SU-DHL-6 (cell line): ENCODE data around the gene IGF2R.

ENCODE experiments used
- H2AFZ ChIP-seq: fragments of 200-600 bp; sonication (generic); 2 replicates; pipeline ENCODE4 v1.6.1; 2014; ENCODE audit warnings: low read depth, mild to moderate bottlenecking, moderate library complexity, mixed read lengths, antibody characterized with exemption, low read length; ENCODE audit not compliant: severe bottlenecking
- H3F3A ChIP-seq: fragments of 200-600 bp; shearing (Covaris generic); 2 replicates; pipeline ENCODE4 v1.6.0; 2016; ENCODE audit warnings: antibody characterized with exemption, mild to moderate bottlenecking; ENCODE audit not compliant: insufficient read depth
- H3K27ac ChIP-seq: fragments of 200-600 bp; sonication (generic); 2 replicates; pipeline ENCODE4 v1.5.1; 2016; ENCODE audit warnings: low read depth, mild to moderate bottlenecking, low read length, moderate library complexity, mixed read lengths
- H3K27me3 ChIP-seq: fragments of 200-600 bp; sonication (generic), shearing (Covaris generic); 2 replicates; pipeline ENCODE4 v1.6.0; 2014; ENCODE audit warnings: mild to moderate bottlenecking, low read length
- H3K36me3 ChIP-seq: fragments of 200-600 bp; sonication (generic); 2 replicates; pipeline ENCODE4 v1.6.1; 2014; ENCODE audit warnings: mild to moderate bottlenecking, low read length, mixed read lengths
- H3K4me2 ChIP-seq: fragments of 300-600, 200-600 bp; shearing (Covaris generic), sonication (generic); 2 replicates; pipeline ENCODE4 v1.6.0; 2014; ENCODE audit warnings: low read length, low read depth, mild to moderate bottlenecking; ENCODE audit not compliant: poor library complexity, severe bottlenecking
- H3K4me3 ChIP-seq: fragments of 200-600 bp; sonication (generic); 2 replicates; pipeline ENCODE4 v1.5.1; 2014; ENCODE audit warnings: antibody characterized with exemption, low read length, mild to moderate bottlenecking, mixed read lengths; ENCODE audit not compliant: insufficient read depth, poor library complexity, severe bottlenecking
- H3K79me2 ChIP-seq: fragments of 200-600 bp; sonication (generic); 2 replicates; pipeline ENCODE4 v1.6.1; 2014; ENCODE audit warnings: mild to moderate bottlenecking, low read length, moderate library complexity; ENCODE audit not compliant: insufficient read depth
- H3K9ac ChIP-seq: fragments of 200-600 bp; sonication (generic); 2 replicates; pipeline ENCODE4 v1.7.0; 2014; ENCODE audit warnings: mild to moderate bottlenecking, low read length
- H3K9me2 ChIP-seq: fragments of 200-600 bp; sonication (generic); replicated peaks from 2 replicates; pipeline ENCODE4 v1.6.1; 2014; ENCODE audit warnings: low read length; ENCODE audit not compliant: insufficient read depth
- H3K9me3 ChIP-seq: fragments of 200-600 bp; sonication (generic); 2 replicates; pipeline ENCODE4 v1.6.1; 2014; ENCODE audit warnings: low read length, mixed read lengths; ENCODE audit not compliant: insufficient read depth
- H4K20me1 ChIP-seq: fragments of 200-600 bp; sonication (generic); 2 replicates; pipeline ENCODE4 v1.6.1; 2014; ENCODE audit warnings: low read depth, mild to moderate bottlenecking, antibody characterized with exemption, low read length, moderate library complexity, mixed read lengths
- CTCF ChIP-seq: fragments of 200-600 bp; sonication (generic); IDR thresholded peaks from one replicate; pipeline ENCODE4 v1.5.1; 2017; ENCODE audit warnings: antibody characterized with exemption, mild to moderate bottlenecking, low read length, moderate library complexity; ENCODE audit not compliant: insufficient read depth, poor library complexity, severe bottlenecking
- EZH2phosphoT487 ChIP-seq: fragments of 200-600 bp; sonication (generic), shearing (Covaris generic); conservative IDR thresholded peaks from 2 replicates; pipeline ENCODE4 v1.6.1; 2018; ENCODE audit warnings: mild to moderate bottlenecking, antibody characterized with exemption, low read length, moderate library complexity, mixed read lengths

IGF2R gene

GRCh38 chr6:159995405-159995804 is 26.5 kb downstream of the IGF2R start:
- peaks cover 39% of the 10 kb centered on the region for H3K79me2 ChIP-seq
- H3K4me3 ChIP-seq: no peak overlapping the region
- H3K27me3 ChIP-seq: no peaks in the 10 kb centered on the region
- H3K36me3 ChIP-seq: 0 out of 2 replicates have a peak, but pooled peaks cover 5% of the 10 kb centered on the region
- H3K27ac ChIP-seq: no peak overlapping the region
- H3K9ac ChIP-seq: no peak overlapping the region
- no peaks in the 10 kb centered on the region for H3K9me2 ChIP-seq
- TF ChIP-seq CTCF (no peak), EZH2phosphoT487 (no peak)
- H4K20me1 ChIP-seq: no peaks in the 10 kb centered on the region
- no peaks in the 10 kb centered on the region for H3K9me3 ChIP-seq
- H3F3A ChIP-seq: no peaks in the 10 kb centered on the region
- no peak overlapping the region for H2AFZ ChIP-seq
- no peak overlapping the region for H3K4me2 ChIP-seq

GRCh38 chr6:159996087-159996622 is 27.3 kb downstream of the IGF2R start:
- H3K9me2 ChIP-seq: no peaks in the 10 kb centered on the region
- H3K9me3 ChIP-seq: no peaks in the 10 kb centered on the region
- no peaks in the 10 kb centered on the region for H3K27me3 ChIP-seq
- 0 out of 2 replicates have a peak, but pooled peaks cover 5% of the 10 kb centered on the region for H3K36me3 ChIP-seq
- H4K20me1 ChIP-seq: no peaks in the 10 kb centered on the region
- TF ChIP-seq EZH2phosphoT487 (no peak), CTCF (no peak)
- no peak overlapping the region for H3K4me2 ChIP-seq
- no peaks in the 10 kb centered on the region for H3F3A ChIP-seq
- no peak overlapping the region for H3K4me3 ChIP-seq
- no peak overlapping the region for H2AFZ ChIP-seq
- H3K79me2 ChIP-seq: peaks cover 39% of the 10 kb centered on the region
- H3K27ac ChIP-seq: no peak overlapping the region
- H3K9ac ChIP-seq: no peak overlapping the region

- Histone ChIP-seq H3K27ac (no peak overlapping the region), H3F3A (no peaks in the 10 kb centered on the region), H3K79me2 (peaks cover 39% of the 10 kb centered on the region), H3K36me3 (0 out of 2 replicates have a peak, but pooled peaks cover 5% of the 10 kb centered on the region), H3K4me2 (no peak overlapping the region), H3K27me3 (no peaks in the 10 kb centered on the region), H3K9me3 (no peaks in the 10 kb centered on the region), H3K4me3 (no peak overlapping the region), H3K9ac (no peak overlapping the region), H3K9me2 (no peaks in the 10 kb centered on the region), H2AFZ (no peak overlapping the region), H4K20me1 (no peaks in the 10 kb centered on the region)
- TF ChIP-seq EZH2phosphoT487 (no peak), CTCF (no peak)
Observed at GRCh38 chr6:159996626-159997497, 28.0 kb downstream of the IGF2R start.
